GM12878 (cell line): ENCODE data around the gene CHST8.

Experiments used
- BMI1 ChIP-seq: fragments of 450-650 bp; IDR thresholded peaks from 2 replicates; pipeline ENCODE4 v1.6.1; 2016; ENCODE audit warnings: mild to moderate bottlenecking, moderate library complexity, borderline replicate concordance
- CBX3 ChIP-seq: fragments of 200-600 bp; sonication (generic); IDR thresholded peaks from 2 replicates; pipeline ENCODE4 v1.6.1; 2016; ENCODE audit warnings: low read depth, borderline replicate concordance
- CREB1 ChIP-seq: IDR thresholded peaks from 2 replicates; pipeline ENCODE4 v1.6.1; 2012; ENCODE audit warnings: low read depth, mild to moderate bottlenecking, inconsistent platforms
- EGR1 ChIP-seq, 2 experiments: IDR thresholded peaks; 1 replicate in 1 of 2; 2 replicates in 1 of 2; pipeline ENCODE4 v1.6.1; 2011 to 2012; ENCODE audit warnings: low read depth in 2 of 2, low read length in 2 of 2, borderline replicate concordance in 1 of 2, mild to moderate bottlenecking in 1 of 2, moderate library complexity in 1 of 2
- POLR2A ChIP-seq: IDR thresholded peaks from 2 replicates; pipeline ENCODE4 v1.6.1; 2011; ENCODE audit warnings: low read depth, mild to moderate bottlenecking, low read length
- POLR2AphosphoS2 ChIP-seq: IDR thresholded peaks from 2 replicates; pipeline ENCODE4 v1.6.1; 2011; ENCODE audit warnings: low read depth, mild to moderate bottlenecking, low read length, improper control_type of control experiment, moderate library complexity
- RAD21 ChIP-seq: IDR thresholded peaks from 2 replicates; pipeline ENCODE4 v1.6.1; 2011; ENCODE audit warnings: mild to moderate bottlenecking, low read depth, low read length, moderate library complexity; ENCODE audit not compliant: insufficient read depth
- RAD51 ChIP-seq: fragments of 450-650 bp; IDR thresholded peaks from 2 replicates; pipeline ENCODE4 v1.6.1; 2016; ENCODE audit warnings: moderate library complexity, mild to moderate bottlenecking, inconsistent platforms
- SIN3A ChIP-seq: IDR thresholded peaks from 2 replicates; pipeline ENCODE4 v1.6.1; 2012; ENCODE audit warnings: low read depth, low read length, improper control_type of control experiment
- TAF1 ChIP-seq: IDR thresholded peaks from 2 replicates; pipeline ENCODE4 v1.6.1; 2011; ENCODE audit warnings: mild to moderate bottlenecking, low read depth, low read length, borderline replicate concordance
- ZNF24 ChIP-seq: fragments of 450-650 bp; IDR thresholded peaks from 2 replicates; pipeline ENCODE4 v1.6.1; 2017; ENCODE audit warnings: antibody characterized with exemption, mild to moderate bottlenecking
- ZNF622 ChIP-seq: fragments of 450-650 bp; IDR thresholded peaks from 2 replicates; pipeline ENCODE4 v1.6.1; 2017; ENCODE audit warnings: mild to moderate bottlenecking, inconsistent platforms
- TF ChIP-seq, protein P1 (sequence below), 3 experiments: IDR thresholded peaks in 2 of 3; conservative IDR thresholded peaks in 1 of 3; 2 replicates each; pipeline ENCODE4 v1.5.1; 2011; ENCODE audit warnings: low read depth in 3 of 3, low read length in 3 of 3, mild to moderate bottlenecking in 3 of 3, control low read depth in 2 of 3, moderate library complexity in 2 of 3, inconsistent platforms in 1 of 3, mixed read lengths in 1 of 3; ENCODE audit not compliant: control insufficient read depth in 2 of 3, insufficient read depth in 1 of 3; ENCODE audit errors: extremely low read depth in 1 of 3
- TF ChIP-seq, protein P2 (sequence below): IDR thresholded peaks from 2 replicates; pipeline ENCODE4 v1.6.1; 2011; ENCODE audit warnings: borderline replicate concordance, low read depth, mild to moderate bottlenecking, moderate library complexity, low read length; ENCODE audit not compliant: insufficient read depth, poor library complexity, severe bottlenecking

DNA sequence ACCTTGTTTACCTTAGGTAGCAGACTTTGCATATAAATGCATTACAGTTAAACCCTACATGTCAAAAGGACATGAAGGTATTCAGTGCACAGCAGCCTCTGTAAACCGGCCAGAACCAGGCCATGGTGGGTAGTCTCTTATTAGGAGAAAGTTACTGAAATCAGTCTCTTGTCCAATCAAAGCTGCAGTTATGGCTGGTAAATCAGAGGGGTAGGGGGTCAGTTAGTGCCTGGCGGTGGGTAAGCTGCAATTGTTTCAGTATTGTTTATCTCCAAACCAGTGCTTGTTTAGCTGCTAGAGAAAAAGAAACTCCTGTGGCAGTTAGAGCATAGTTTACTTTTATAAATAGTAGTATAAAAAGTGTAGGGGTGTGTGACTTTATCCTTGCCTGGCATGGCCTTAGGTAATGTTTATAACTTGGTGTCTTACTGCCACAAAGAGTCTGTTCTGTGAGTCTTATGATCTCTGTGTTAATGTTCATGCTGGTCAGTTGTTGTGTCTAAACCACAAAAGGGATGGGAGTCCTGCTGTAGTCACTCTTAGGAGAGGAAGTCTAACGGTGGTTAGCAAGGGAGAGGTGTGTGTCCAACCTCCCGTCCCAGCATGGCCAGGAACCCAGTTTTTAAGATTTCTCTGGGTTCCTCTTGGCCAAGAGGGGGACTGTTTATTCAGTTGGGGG, 28.0 kb downstream of the CHST8 start:
- TF ChIP-seq, protein P1, sequence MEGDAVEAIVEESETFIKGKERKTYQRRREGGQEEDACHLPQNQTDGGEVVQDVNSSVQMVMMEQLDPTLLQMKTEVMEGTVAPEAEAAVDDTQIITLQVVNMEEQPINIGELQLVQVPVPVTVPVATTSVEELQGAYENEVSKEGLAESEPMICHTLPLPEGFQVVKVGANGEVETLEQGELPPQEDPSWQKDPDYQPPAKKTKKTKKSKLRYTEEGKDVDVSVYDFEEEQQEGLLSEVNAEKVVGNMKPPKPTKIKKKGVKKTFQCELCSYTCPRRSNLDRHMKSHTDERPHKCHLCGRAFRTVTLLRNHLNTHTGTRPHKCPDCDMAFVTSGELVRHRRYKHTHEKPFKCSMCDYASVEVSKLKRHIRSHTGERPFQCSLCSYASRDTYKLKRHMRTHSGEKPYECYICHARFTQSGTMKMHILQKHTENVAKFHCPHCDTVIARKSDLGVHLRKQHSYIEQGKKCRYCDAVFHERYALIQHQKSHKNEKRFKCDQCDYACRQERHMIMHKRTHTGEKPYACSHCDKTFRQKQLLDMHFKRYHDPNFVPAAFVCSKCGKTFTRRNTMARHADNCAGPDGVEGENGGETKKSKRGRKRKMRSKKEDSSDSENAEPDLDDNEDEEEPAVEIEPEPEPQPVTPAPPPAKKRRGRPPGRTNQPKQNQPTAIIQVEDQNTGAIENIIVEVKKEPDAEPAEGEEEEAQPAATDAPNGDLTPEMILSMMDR (IDR thresholded peaks at IDR 0.05 in 2 of 3, conservative IDR thresholded peaks at IDR 0.05 in 1 of 3; ENCODE audit: control insufficient read depth in 2 of 3, extremely low read depth in 1 of 3, insufficient read depth in 1 of 3, low read depth in 3 of 3, low read length in 3 of 3), result no peak
- TF ChIP-seq SIN3A, result no peak
- TF ChIP-seq RAD21, result no peak
- no peak for TF ChIP-seq CREB1
- TF ChIP-seq, protein P2, sequence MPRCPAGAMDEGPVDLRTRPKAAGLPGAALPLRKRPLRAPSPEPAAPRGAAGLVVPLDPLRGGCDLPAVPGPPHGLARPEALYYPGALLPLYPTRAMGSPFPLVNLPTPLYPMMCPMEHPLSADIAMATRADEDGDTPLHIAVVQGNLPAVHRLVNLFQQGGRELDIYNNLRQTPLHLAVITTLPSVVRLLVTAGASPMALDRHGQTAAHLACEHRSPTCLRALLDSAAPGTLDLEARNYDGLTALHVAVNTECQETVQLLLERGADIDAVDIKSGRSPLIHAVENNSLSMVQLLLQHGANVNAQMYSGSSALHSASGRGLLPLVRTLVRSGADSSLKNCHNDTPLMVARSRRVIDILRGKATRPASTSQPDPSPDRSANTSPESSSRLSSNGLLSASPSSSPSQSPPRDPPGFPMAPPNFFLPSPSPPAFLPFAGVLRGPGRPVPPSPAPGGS, result no peak
- TF ChIP-seq BMI1, result no peak
- no peak for TF ChIP-seq EGR1 (IDR thresholded peaks at IDR 0.05; ENCODE audit: borderline replicate concordance in 1 of 2, low read depth in 2 of 2, low read length in 2 of 2)
- no peak for TF ChIP-seq POLR2A
- TF ChIP-seq CBX3, result no peak
- TF ChIP-seq ZNF622, result no peak
- no peak for TF ChIP-seq TAF1
- TF ChIP-seq POLR2AphosphoS2, result no peak
- TF ChIP-seq ZNF24, result no peak
- TF ChIP-seq RAD51, result no peak
